NB4 (cell line): Measurements from ENCODE around the gene CPXM2.

Experiments
- POLR2A ChIP-seq: IDR thresholded peaks from 2 replicates; pipeline ENCODE4 v1.6.1; 2011; ENCODE audit warnings: mild to moderate bottlenecking; ENCODE audit not compliant: insufficient read length; ENCODE audit errors: extremely low read depth
- TF ChIP-seq, protein P1 (sequence below): IDR thresholded peaks from one replicate; pipeline ENCODE4 v1.5.1; 2012; ENCODE audit warnings: low read depth, low read length
- TF ChIP-seq, protein P2 (sequence below): IDR thresholded peaks from 2 replicates; pipeline ENCODE4 v1.6.1; 2011; ENCODE audit warnings: low read depth, low read length

DNA sequence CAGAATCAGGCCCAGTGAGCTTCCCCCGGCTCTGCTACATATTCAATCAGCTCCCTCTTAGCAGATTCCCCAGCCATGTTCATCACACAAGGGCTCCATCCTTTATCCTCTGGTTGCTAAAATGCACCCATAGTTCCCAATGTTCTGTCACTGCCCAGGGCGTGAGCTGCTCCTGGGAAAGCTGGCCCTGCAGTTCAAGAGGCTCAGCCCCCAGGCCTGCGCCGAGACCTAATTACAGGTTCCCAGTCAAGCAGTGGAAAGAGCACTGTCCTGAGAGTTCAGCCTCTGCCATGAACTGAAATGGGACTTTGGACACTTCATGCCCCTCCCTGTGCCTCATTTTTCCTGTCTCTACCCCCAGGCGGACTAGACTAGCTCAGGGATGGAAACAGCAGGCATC, 149.9 kb downstream of the CPXM2 start:
- no peak for TF ChIP-seq POLR2A
- TF ChIP-seq, protein P1, sequence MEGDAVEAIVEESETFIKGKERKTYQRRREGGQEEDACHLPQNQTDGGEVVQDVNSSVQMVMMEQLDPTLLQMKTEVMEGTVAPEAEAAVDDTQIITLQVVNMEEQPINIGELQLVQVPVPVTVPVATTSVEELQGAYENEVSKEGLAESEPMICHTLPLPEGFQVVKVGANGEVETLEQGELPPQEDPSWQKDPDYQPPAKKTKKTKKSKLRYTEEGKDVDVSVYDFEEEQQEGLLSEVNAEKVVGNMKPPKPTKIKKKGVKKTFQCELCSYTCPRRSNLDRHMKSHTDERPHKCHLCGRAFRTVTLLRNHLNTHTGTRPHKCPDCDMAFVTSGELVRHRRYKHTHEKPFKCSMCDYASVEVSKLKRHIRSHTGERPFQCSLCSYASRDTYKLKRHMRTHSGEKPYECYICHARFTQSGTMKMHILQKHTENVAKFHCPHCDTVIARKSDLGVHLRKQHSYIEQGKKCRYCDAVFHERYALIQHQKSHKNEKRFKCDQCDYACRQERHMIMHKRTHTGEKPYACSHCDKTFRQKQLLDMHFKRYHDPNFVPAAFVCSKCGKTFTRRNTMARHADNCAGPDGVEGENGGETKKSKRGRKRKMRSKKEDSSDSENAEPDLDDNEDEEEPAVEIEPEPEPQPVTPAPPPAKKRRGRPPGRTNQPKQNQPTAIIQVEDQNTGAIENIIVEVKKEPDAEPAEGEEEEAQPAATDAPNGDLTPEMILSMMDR = no peak
- TF ChIP-seq, protein P2, sequence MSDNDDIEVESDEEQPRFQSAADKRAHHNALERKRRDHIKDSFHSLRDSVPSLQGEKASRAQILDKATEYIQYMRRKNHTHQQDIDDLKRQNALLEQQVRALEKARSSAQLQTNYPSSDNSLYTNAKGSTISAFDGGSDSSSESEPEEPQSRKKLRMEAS = no peak
